HG03354 (cell line): ENCODE data around the gene BAD.
A peak's percentile ranks its signal among the peaks of the same experiment; 100 is the strongest.
"Not testable (repeated sequence)": the region's sequence is repeated elsewhere in the genome, so short reads cannot be mapped to it uniquely, and the experiment has no call there.

Experiments
- ATAC-seq: cut with Tn5 transposase; IDR thresholded peaks from one replicate; pipeline ENCODE4 v1.9.1; 2021; ENCODE audit warnings: mild to moderate bottlenecking; ENCODE audit not compliant: unreplicated experiment, poor library complexity, severe bottlenecking

Gene BAD

GRCh38 chr11:64315667-64316526 is 31.4 kb upstream of the BAD start:
- not testable (repeated sequence) for ATAC-seq

GRCh38 chr11:64314805-64315561 is 30.5 kb upstream of the BAD start:
- ATAC-seq, result no peak

GRCh38 chr11:64314146-64314804 is 29.8 kb upstream of the BAD start:
- ATAC-seq, result no peak

- no peak for ATAC-seq
Measured at GRCh38 chr11:64313491-64314145, 29.2 kb upstream of the BAD start.

GRCh38 chr11:64312947-64313346 is 28.5 kb upstream of the BAD start:
- ATAC-seq, result no peak

- not testable (repeated sequence) for ATAC-seq
Measured at GRCh38 chr11:64307795-64308194, 23.3 kb upstream of the BAD start.

GRCh38 chr11:64306876-64307622 is 22.6 kb upstream of the BAD start:
- no peak for ATAC-seq

- ATAC-seq, result no peak
Measured at GRCh38 chr11:64306563-64306875, 22.1 kb upstream of the BAD start.

- ATAC-seq, result peak; percentile 26
Measured at GRCh38 chr11:64305691-64306562, 21.5 kb upstream of the BAD start.

- ATAC-seq, result peak; percentile 69
Measured at GRCh38 chr11:64305075-64305690, 20.7 kb upstream of the BAD start, which contains the start of gene ESRRA. TSS of gene ESRRA (plus strand) at chr11:64305524. CDS start at chr11:64307180, 1,656 bp downstream.

- ATAC-seq, result peak; percentile 33
Measured at GRCh38 chr11:64304316-64305072, 20.0 kb upstream of the BAD start.

GRCh38 chr11:64304032-64304315 is 19.5 kb upstream of the BAD start:
- ATAC-seq, result no peak

- no peak for ATAC-seq
Measured at GRCh38 chr11:64303109-64304031, 18.9 kb upstream of the BAD start.

- ATAC-seq, result no peak
Measured at GRCh38 chr11:64299847-64300648, 15.6 kb upstream of the BAD start, which contains the start of gene CATSPERZ. TSS of gene CATSPERZ (plus strand) at chr11:64300358. CDS start at chr11:64300411, 53 bp downstream.

- no peak for ATAC-seq
Measured at GRCh38 chr11:64298966-64299846, 14.7 kb upstream of the BAD start.
